ENCODE data around the gene OR4C46. TPM values are rescaled to one million over a fixed set of nuclear protein-coding genes. Genes with fewer than 3 reads are reported as not detected.

OR4C46 gene
- total and polyA plus RNA-seq, 2 of the 8 experiments (the other 6 are each of a cell fraction or from before 2014, with no cell fraction given), result not detected

- Histone ChIP-seq H3K23ac (ENCODE audit: insufficient read length) (no peak overlapping the region), H2BK15ac (ENCODE audit: low read length) (no peak overlapping the region), H3K79me1 (ENCODE audit: low read depth, low read length) (no peaks in the 10 kb centered on the region), H4K91ac (replicated peaks; ENCODE audit: insufficient read length, low read length) (no peak overlapping the region), H3K14ac (ENCODE audit: insufficient read length) (no peak overlapping the region), H3K4me1 (replicated peaks in 1 of 4; ENCODE audit: control insufficient read depth in 3 of 4, insufficient read depth in 4 of 4, low read length in 3 of 4) (no peaks in the 10 kb centered on the region), H3K56ac (replicated peaks; ENCODE audit: insufficient read length, low read depth, low read length) (no peak overlapping the region), H3K79me2 (ENCODE audit: control insufficient read depth in 1 of 2, insufficient read depth in 2 of 2, low read length in 2 of 2) (no peaks in the 10 kb centered on the region), H2AK5ac (ENCODE audit: low read depth, low read length) (no peak overlapping the region), H2BK5ac (ENCODE audit: low read depth, low read length) (no peak overlapping the region), H3K4me3 (ENCODE audit: extremely low read depth in 1 of 4, insufficient read depth in 2 of 4, low read depth in 3 of 4, low read length in 4 of 4) (no peak overlapping the region), H3K27me3 (replicated peaks in 1 of 4; ENCODE audit: control insufficient read depth in 3 of 4, extremely low read depth in 1 of 4, insufficient read depth in 3 of 4, low read length in 3 of 4) (no peaks in the 10 kb centered on the region), H3K18ac (ENCODE audit: extremely low read depth, low read length) (no peak overlapping the region), H3K4me2 (ENCODE audit: insufficient read depth in 1 of 2, low read depth in 2 of 2, low read length in 2 of 2) (no peak overlapping the region), H3K36me3 (ENCODE audit: control insufficient read depth in 2 of 4, insufficient read depth in 4 of 4, low read length in 3 of 4) (no peaks in the 10 kb centered on the region), H2BK12ac (ENCODE audit: low read depth, low read length) (no peak overlapping the region), H3K23me2 (ENCODE audit: low read depth, low read length) (no peaks in the 10 kb centered on the region), H2BK20ac (ENCODE audit: low read length) (no peak overlapping the region), H2AFZ (ENCODE audit: low read length) (no peak overlapping the region), H3K9me3 (ENCODE audit: insufficient read depth in 2 of 2, low read depth in 1 of 2, low read length in 1 of 2) (peaks cover 27 to 45% of the 10 kb centered on the region in 2 experiments), H4K5ac (ENCODE audit: insufficient read length, low read depth, low read length) (no peak overlapping the region), H3K27ac (ENCODE audit: low read depth, low read length) (no peak overlapping the region), H4K20me1 (replicated peaks in 1 of 2; ENCODE audit: control insufficient read depth in 1 of 2, insufficient read depth in 2 of 2, low read length in 2 of 2) (no peaks in the 10 kb centered on the region), H4K8ac (ENCODE audit: extremely low read depth, insufficient read depth, low read length) (no peak overlapping the region), H3K9ac (replicated peaks in 1 of 4; ENCODE audit: extremely low read depth in 1 of 4, low read depth in 3 of 4, low read length in 3 of 4) (no peak overlapping the region), H2BK120ac (replicated peaks; ENCODE audit: low read depth, low read length) (no peak overlapping the region), H3K4ac (replicated peaks; ENCODE audit: insufficient read length, low read depth, low read length) (no peak overlapping the region)
- ChIA-PET CTCF (ENCODE audit: partially characterized antibody) (no interaction called here), POLR2A (ENCODE audit: partially characterized antibody) (no interaction called here)
- DNase-seq (ENCODE audit: low read depth in 1 of 2, low spot score in 2 of 2) (no peak), FAIRE-seq (no peak)
- WGBS, 2 experiments (ENCODE audit: extremely low coverage in 1 of 2, insufficient coverage in 1 of 2, insufficient read length in 1 of 2, insufficient replicate concordance in 2 of 2, low coverage in 1 of 2, low lambda C conversion rate in 2 of 2, missing lambda C conversion rate in 1 of 2), result 87% methylated on average over 3 of the region's 3 CpGs; no CpG with 5 or more reads in 1 of the 2 experiments
- TF ChIP-seq POLR2AphosphoS5 (IDR thresholded peaks at IDR 0.05; ENCODE audit: low read depth, low read length) (no peak), CREB1 (IDR thresholded peaks at IDR 0.05) (no peak), KDM1A (IDR thresholded peaks at IDR 0.05; ENCODE audit: borderline replicate concordance, low read length) (no peak), NRF1 (IDR thresholded peaks at IDR 0.05; ENCODE audit: low read depth, low read length) (no peak), TCF12 (IDR thresholded peaks at IDR 0.05; ENCODE audit: low read depth, low read length) (no peak), FOSL1 (IDR thresholded peaks at IDR 0.05; ENCODE audit: insufficient read depth, low read depth, low read length) (no peak), ASH2L (IDR thresholded peaks at IDR 0.05; ENCODE audit: low read length) (no peak), SP2 (IDR thresholded peaks at IDR 0.05; ENCODE audit: low read length) (no peak), CEBPB (IDR thresholded peaks at IDR 0.05; ENCODE audit: low read depth, low read length) (no peak), RNF2 (IDR thresholded peaks at IDR 0.05; ENCODE audit: borderline replicate concordance, low read depth, low read length, missing control alignments, poor library complexity, severe bottlenecking) (no peak), MAFK (IDR thresholded peaks at IDR 0.05; ENCODE audit: low read depth, low read length) (no peak), BRCA1 (IDR thresholded peaks at IDR 0.05; ENCODE audit: low read depth, low read length) (no peak), CTCF (IDR thresholded peaks at IDR 0.05; ENCODE audit: control extremely low read depth in 1 of 3, insufficient read depth in 1 of 3, low read depth in 1 of 3, low read length in 3 of 3) (no peak), GTF2F1 (IDR thresholded peaks at IDR 0.05; ENCODE audit: borderline replicate concordance, low read depth, low read length) (no peak)
Observed at GRCh38 chr11:54558407-54558806, 45.4 kb downstream of the OR4C46 start.
